Hepatocyte (in vitro differentiated cells): ENCODE results near the gene STRBP. TPM values are rescaled to one million over a fixed set of nuclear protein-coding genes. Genes with fewer than 3 reads are reported as not detected.

Source experiments
- DNase-seq: peaks from one replicate; pipeline ENCODE4 v3.0.0-alpha.2; 2016; ENCODE audit warnings: low spot score
- H2AFZ ChIP-seq: fragments of 200-600 bp; sonication (generic); 2 replicates; pipeline ENCODE4 v1.6.0; 2016; ENCODE audit warnings: antibody characterized with exemption, mild to moderate bottlenecking
- H3K27ac ChIP-seq: fragments of 200-600 bp; sonication (generic); 2 replicates; pipeline ENCODE4 v1.5.1; 2016; ENCODE audit warnings: mild to moderate bottlenecking
- H3K27me3 ChIP-seq: fragments of 200-600 bp; sonication (generic); 2 replicates; pipeline ENCODE4 v1.6.1; 2016
- H3K36me3 ChIP-seq: fragments of 200-600 bp; sonication (generic); replicated peaks from 2 replicates; pipeline ENCODE4 v1.5.1; 2016; ENCODE audit warnings: low read depth; ENCODE audit not compliant: insufficient read depth
- H3K4me1 ChIP-seq: fragments of 200-600 bp; sonication (generic); 2 replicates; pipeline ENCODE4 v1.5.1; 2016; ENCODE audit warnings: mild to moderate bottlenecking, moderate library complexity; ENCODE audit not compliant: insufficient read depth
- H3K4me2 ChIP-seq: fragments of 200-600 bp; sonication (generic); 2 replicates; pipeline ENCODE4 v1.6.0; 2016
- H3K4me3 ChIP-seq: fragments of 200-600 bp; sonication (generic); 2 replicates; pipeline ENCODE4 v1.5.1; 2016; ENCODE audit warnings: mild to moderate bottlenecking
- H3K79me2 ChIP-seq: fragments of 200-600 bp; sonication (generic); 2 replicates; pipeline ENCODE4 v1.6.0; 2017; ENCODE audit warnings: mild to moderate bottlenecking
- H3K9me2 ChIP-seq: fragments of 200-600 bp; sonication (generic); replicated peaks from 2 replicates; pipeline ENCODE4 v1.6.0; 2017; ENCODE audit warnings: mild to moderate bottlenecking; ENCODE audit not compliant: insufficient read depth
- H3K9me3 ChIP-seq: fragments of 200-600 bp; sonication (generic); 2 replicates; pipeline ENCODE4 v1.5.1; 2016; ENCODE audit warnings: low read depth, mild to moderate bottlenecking
- H4K20me1 ChIP-seq: fragments of 200-600 bp; sonication (generic); 2 replicates; pipeline ENCODE4 v1.6.0; 2016; ENCODE audit warnings: mild to moderate bottlenecking; ENCODE audit not compliant: insufficient read depth, poor library complexity, severe bottlenecking
- CTCF ChIP-seq: fragments of 200-600 bp; sonication (generic); IDR thresholded peaks from 2 replicates; pipeline ENCODE4 v1.5.1; 2016; ENCODE audit warnings: antibody characterized with exemption, mild to moderate bottlenecking; ENCODE audit not compliant: poor library complexity
- EZH2 ChIP-seq: fragments of 200-600 bp; sonication (generic); IDR thresholded peaks from 2 replicates; pipeline ENCODE4 v1.6.1; 2016; ENCODE audit warnings: antibody characterized with exemption, mild to moderate bottlenecking, borderline replicate concordance
- EZH2phosphoT487 ChIP-seq: fragments of 200-600 bp; sonication (generic); IDR thresholded peaks from one replicate; pipeline ENCODE4 v1.6.1; 2018; ENCODE audit warnings: antibody characterized with exemption, mild to moderate bottlenecking, low read depth, moderate library complexity; ENCODE audit not compliant: unreplicated experiment, severe bottlenecking
- whole genome bisulfite sequencing: methylation state at CpG from one replicate; pipeline ENCODE4 v1.1.6; 2016; ENCODE audit warnings: low lambda C conversion rate; ENCODE audit errors: missing lambda C conversion rate; 5-methylcytosine and 5-hydroxymethylcytosine counted together
- polyA plus RNA-seq: library from polyadenylated mRNA; unstranded; fragments of >200 nt; fragmentation: Nextera tagmentation; extraction: Ambion mirVana; gene quantifications from 2 replicates; pipeline ENCODE4 v1.2.1, GENCODE V29; 2016
- total RNA-seq: library from RNA; depleted of rRNA; stranded (reverse); fragments of >200 nt; gene quantifications from 2 replicates; pipeline ENCODE4 v1.2.3, GENCODE V29; 2014

STRBP gene
- total and polyA plus RNA-seq, 2 experiments from 2014 or later, result 26.8 to 27.7 TPM

GRCh38 chr9:123090198-123090896 is 178.0 kb downstream of the STRBP start:
- H2AFZ ChIP-seq, result no peak overlapping the region
- H3K4me2 ChIP-seq, result no peak overlapping the region
- no peaks in the 10 kb centered on the region for H3K27me3 ChIP-seq
- no peaks in the 10 kb centered on the region for H4K20me1 ChIP-seq
- no peak overlapping the region for H3K27ac ChIP-seq
- H3K4me1 ChIP-seq, result no peaks in the 10 kb centered on the region
- no peaks in the 10 kb centered on the region for H3K9me3 ChIP-seq
- no peak for DNase-seq
- H3K4me3 ChIP-seq, result no peak overlapping the region
- H3K79me2 ChIP-seq, result no peaks in the 10 kb centered on the region
- WGBS, result 90% methylated on average over 8 of the region's 8 CpGs
- no peak for TF ChIP-seq EZH2phosphoT487
- TF ChIP-seq CTCF, result no peak
- TF ChIP-seq EZH2, result no peak
- peaks cover 6% of the 10 kb centered on the region for H3K36me3 ChIP-seq
- H3K9me2 ChIP-seq, result no peaks in the 10 kb centered on the region

GRCh38 chr9:123089790-123090189 is 178.6 kb downstream of the STRBP start:
- H3K79me2 ChIP-seq, result no peaks in the 10 kb centered on the region
- H3K9me3 ChIP-seq, result no peaks in the 10 kb centered on the region
- WGBS, result 98% methylated on average over 5 of the region's 5 CpGs
- H3K4me3 ChIP-seq, result no peak overlapping the region
- TF ChIP-seq EZH2, result no peak
- no peak for TF ChIP-seq EZH2phosphoT487
- no peak for TF ChIP-seq CTCF
- H3K27me3 ChIP-seq, result no peaks in the 10 kb centered on the region
- H3K4me1 ChIP-seq, result no peaks in the 10 kb centered on the region
- no peak for DNase-seq
- no peaks in the 10 kb centered on the region for H4K20me1 ChIP-seq
- H3K27ac ChIP-seq, result no peak overlapping the region
- H3K36me3 ChIP-seq, result peaks cover 6% of the 10 kb centered on the region
- H2AFZ ChIP-seq, result no peak overlapping the region
- H3K4me2 ChIP-seq, result no peak overlapping the region
- no peaks in the 10 kb centered on the region for H3K9me2 ChIP-seq

DNA sequence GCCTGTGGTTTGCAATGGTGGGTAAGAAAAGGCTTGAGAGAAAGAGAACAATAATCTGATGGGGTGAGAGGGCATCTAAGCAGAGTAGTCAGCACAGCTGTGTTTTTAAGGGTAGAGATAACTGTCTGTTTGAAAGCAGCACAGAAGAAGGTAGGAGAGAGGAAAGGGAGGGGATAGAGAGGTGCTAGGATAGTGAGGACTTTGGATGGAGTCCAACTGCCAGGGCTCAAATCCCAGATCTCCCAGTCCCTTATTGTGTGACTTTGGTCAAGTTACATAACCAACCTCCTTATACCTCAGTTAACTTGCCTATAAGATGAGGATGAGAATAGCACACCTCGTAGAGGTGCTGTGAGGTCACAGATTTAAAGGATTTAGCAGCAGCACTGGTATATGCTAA is 179.3 kb downstream of the STRBP start:
- no peak for DNase-seq
- Histone ChIP-seq H2AFZ (no peak overlapping the region), H3K4me3 (no peak overlapping the region), H3K27ac (no peak overlapping the region), H3K36me3 (peaks cover 6% of the 10 kb centered on the region), H3K27me3 (no peaks in the 10 kb centered on the region), H3K4me1 (no peaks in the 10 kb centered on the region), H3K9me2 (no peaks in the 10 kb centered on the region), H3K4me2 (no peak overlapping the region), H4K20me1 (no peaks in the 10 kb centered on the region), H3K9me3 (no peaks in the 10 kb centered on the region), H3K79me2 (no peaks in the 10 kb centered on the region)
- whole genome bisulfite sequencing, result 95% methylated on average over 1 of the region's 1 CpG
- no peak for TF ChIP-seq EZH2
- TF ChIP-seq CTCF, result no peak
- no peak for TF ChIP-seq EZH2phosphoT487
